22Rv1 (cell line): ENCODE data around the gene SPEG.

Experiments
- ZFX ChIP-seq: fragments of 450-650 bp; IDR thresholded peaks from 2 replicates; pipeline ENCODE4 v1.6.1; 2017; ENCODE audit warnings: antibody characterized with exemption, borderline replicate concordance
- TF ChIP-seq, protein P1 (sequence below): fragments of 450-650 bp; IDR thresholded peaks from 2 replicates; pipeline ENCODE4 v1.5.1; 2017; ENCODE audit warnings: mild to moderate bottlenecking

DNA sequence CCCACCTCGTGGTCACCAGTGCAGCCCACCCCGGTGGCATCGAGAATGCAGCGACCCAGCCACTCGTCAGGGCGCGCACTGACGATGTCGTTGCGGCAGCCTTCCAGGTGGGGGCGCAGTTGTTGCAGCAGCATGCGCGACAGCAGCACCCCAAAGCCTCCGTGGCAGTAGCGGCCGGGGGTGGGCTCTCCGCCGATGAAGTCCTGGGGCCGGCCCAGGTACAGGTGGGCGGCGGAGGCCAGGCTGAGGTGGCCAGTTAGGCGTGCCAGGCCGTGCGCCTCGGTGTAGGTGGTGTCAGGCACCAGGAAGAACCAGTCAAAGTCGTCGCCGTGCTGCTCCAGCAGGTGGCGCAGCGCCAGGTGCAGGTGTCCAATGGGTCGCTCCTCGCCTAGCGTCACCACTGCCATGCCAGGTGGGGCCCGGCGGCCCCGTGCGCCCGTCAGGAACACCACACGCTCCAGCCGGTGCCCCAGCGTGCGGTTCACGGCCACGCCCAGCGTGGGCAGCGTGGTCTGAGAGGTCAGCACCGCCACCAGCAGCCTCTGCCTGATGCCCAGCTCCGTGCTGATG lies 107.1 kb downstream of the SPEG start:
- TF ChIP-seq, protein P1, sequence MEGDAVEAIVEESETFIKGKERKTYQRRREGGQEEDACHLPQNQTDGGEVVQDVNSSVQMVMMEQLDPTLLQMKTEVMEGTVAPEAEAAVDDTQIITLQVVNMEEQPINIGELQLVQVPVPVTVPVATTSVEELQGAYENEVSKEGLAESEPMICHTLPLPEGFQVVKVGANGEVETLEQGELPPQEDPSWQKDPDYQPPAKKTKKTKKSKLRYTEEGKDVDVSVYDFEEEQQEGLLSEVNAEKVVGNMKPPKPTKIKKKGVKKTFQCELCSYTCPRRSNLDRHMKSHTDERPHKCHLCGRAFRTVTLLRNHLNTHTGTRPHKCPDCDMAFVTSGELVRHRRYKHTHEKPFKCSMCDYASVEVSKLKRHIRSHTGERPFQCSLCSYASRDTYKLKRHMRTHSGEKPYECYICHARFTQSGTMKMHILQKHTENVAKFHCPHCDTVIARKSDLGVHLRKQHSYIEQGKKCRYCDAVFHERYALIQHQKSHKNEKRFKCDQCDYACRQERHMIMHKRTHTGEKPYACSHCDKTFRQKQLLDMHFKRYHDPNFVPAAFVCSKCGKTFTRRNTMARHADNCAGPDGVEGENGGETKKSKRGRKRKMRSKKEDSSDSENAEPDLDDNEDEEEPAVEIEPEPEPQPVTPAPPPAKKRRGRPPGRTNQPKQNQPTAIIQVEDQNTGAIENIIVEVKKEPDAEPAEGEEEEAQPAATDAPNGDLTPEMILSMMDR = peak; percentile 100
- no peak for TF ChIP-seq ZFX
